H1 (cell line): Measurements from ENCODE around the gene C20orf96. TPM values are rescaled to one million over a fixed set of nuclear protein-coding genes. Genes with fewer than 3 reads are reported as not detected.
A peak's percentile ranks its signal among the peaks of the same experiment; 100 is the strongest.

Source experiments
- ASH2L ChIP-seq: fragments of 200-600, 300-600 bp; sonication (generic); IDR thresholded peaks from one replicate; pipeline ENCODE4 v1.7.1; 2017; ENCODE audit warnings: low read length
- ATF3 ChIP-seq: IDR thresholded peaks from 2 replicates; pipeline ENCODE4 v1.6.1; 2011; ENCODE audit warnings: low read depth, mild to moderate bottlenecking, low read length; ENCODE audit not compliant: insufficient read depth
- BACH1 ChIP-seq: IDR thresholded peaks from 2 replicates; pipeline ENCODE4 v1.6.1; 2012; ENCODE audit warnings: low read length, improper control_type of control experiment
- CBX5 ChIP-seq: fragments of 300-800, 300-1000 bp; sonication (generic); IDR thresholded peaks from 2 replicates; pipeline ENCODE4 v1.7.1; 2016; ENCODE audit warnings: antibody characterized with exemption, low read length, low read depth
- CBX8 ChIP-seq: fragments of 300-800, 300-1000 bp; sonication (generic); IDR thresholded peaks from 2 replicates; pipeline ENCODE4 v1.7.1; 2016; ENCODE audit warnings: low read depth, low read length, borderline replicate concordance
- CHD1 ChIP-seq: IDR thresholded peaks from 2 replicates; pipeline ENCODE4 v1.6.1; 2012; ENCODE audit warnings: low read depth, low read length, improper control_type of control experiment
- CREB1 ChIP-seq: IDR thresholded peaks from 2 replicates; pipeline ENCODE4 v1.6.1; 2012; ENCODE audit warnings: inconsistent platforms
- EZH2 ChIP-seq: fragments of 200-600 bp; sonication (generic); IDR thresholded peaks from 2 replicates; pipeline ENCODE4 v1.7.1; 2012; ENCODE audit warnings: low read depth, mild to moderate bottlenecking, moderate library complexity, low read length, inconsistent platforms; ENCODE audit not compliant: severe bottlenecking
- GTF2F1 ChIP-seq: IDR thresholded peaks from 2 replicates; pipeline ENCODE4 v1.6.1; 2012; ENCODE audit warnings: low read depth, low read length, improper control_type of control experiment, borderline replicate concordance
- JUND ChIP-seq: IDR thresholded peaks from 2 replicates; pipeline ENCODE4 v1.6.1; 2011; ENCODE audit warnings: mild to moderate bottlenecking, improper control_type of control experiment, low read length
- KDM4A ChIP-seq: IDR thresholded peaks from one replicate; pipeline ENCODE4 v1.7.1; 2012; ENCODE audit warnings: low read depth, mild to moderate bottlenecking, moderate library complexity, low read length, inconsistent platforms; ENCODE audit not compliant: severe bottlenecking
- KDM5A ChIP-seq: fragments of 200-600 bp; IDR thresholded peaks from 2 replicates; pipeline ENCODE4 v1.7.1; 2012; ENCODE audit warnings: mild to moderate bottlenecking, low read length, inconsistent platforms, mixed read lengths
- NANOG ChIP-seq: IDR thresholded peaks from 2 replicates; pipeline ENCODE4 v1.6.1; 2011; ENCODE audit warnings: low read length, low read depth, mild to moderate bottlenecking, inconsistent platforms; ENCODE audit not compliant: insufficient read depth, poor library complexity, severe bottlenecking
- NRF1 ChIP-seq: IDR thresholded peaks from 2 replicates; pipeline ENCODE4 v1.6.1; 2011; ENCODE audit warnings: mild to moderate bottlenecking, low read depth, low read length, improper control_type of control experiment
- PHF8 ChIP-seq: fragments of 200-600 bp; sonication (generic); conservative IDR thresholded peaks from 2 replicates; pipeline ENCODE4 v1.7.1; 2012; ENCODE audit warnings: low read depth, mild to moderate bottlenecking, inconsistent platforms, low read length, moderate library complexity
- POLR2AphosphoS5 ChIP-seq: IDR thresholded peaks from 2 replicates; pipeline ENCODE4 v1.6.1; 2011; ENCODE audit warnings: low read depth, low read length
- POU5F1 ChIP-seq: IDR thresholded peaks from 2 replicates; pipeline ENCODE4 v1.6.1; 2011; ENCODE audit warnings: low read depth, mild to moderate bottlenecking, low read length, moderate library complexity
- RAD21 ChIP-seq, 2 experiments: IDR thresholded peaks in 1 of 2; conservative IDR thresholded peaks in 1 of 2; 2 replicates each; pipeline ENCODE4 v1.6.1; 2011; ENCODE audit warnings: low read depth in 2 of 2, low read length in 2 of 2, improper control_type of control experiment in 1 of 2, inconsistent platforms in 1 of 2, mild to moderate bottlenecking in 1 of 2, moderate library complexity in 1 of 2
- RBBP5 ChIP-seq: IDR thresholded peaks from 2 replicates; pipeline ENCODE4 v1.7.1; 2012; ENCODE audit warnings: low read depth, mild to moderate bottlenecking, inconsistent platforms, low read length, moderate library complexity, borderline replicate concordance
- SP1 ChIP-seq: IDR thresholded peaks from 2 replicates; pipeline ENCODE4 v1.6.1; 2011; ENCODE audit warnings: low read depth, low read length
- SP2 ChIP-seq: IDR thresholded peaks from 2 replicates; pipeline ENCODE4 v1.6.1; 2012; ENCODE audit warnings: mild to moderate bottlenecking, low read length, inconsistent platforms
- SP4 ChIP-seq: IDR thresholded peaks from 2 replicates; pipeline ENCODE4 v1.6.1; 2012; ENCODE audit warnings: low read length, inconsistent platforms
- ZNF274 ChIP-seq: IDR thresholded peaks from 2 replicates; pipeline ENCODE4 v1.7.0; 2012; ENCODE audit warnings: low read length, borderline replicate concordance; ENCODE audit errors: extremely low read depth
- polyA plus RNA-seq, 7 experiments: library from polyadenylated mRNA; depleted of rRNA in 3 of 7; stranded (reverse) in 5 of 7; unstranded in 2 of 7; fragments of >200 nt in 5 of 7; fragments of 200-250 nt in 2 of 7; gene quantifications; 1 replicate in 5 of 7; 2 replicates in 1 of 7; 4 replicates in 1 of 7; pipeline versions ENCODE4 v1.2.1 to v1.2.3, GENCODE V29; 2011 to 2013; ENCODE audit warnings: missing spikeins in 2 of 7, mixed read lengths in 2 of 7
- total RNA-seq: library from RNA; stranded (reverse); fragmentation: NEBNext Ultra II Directional; extraction: Animal tissue kit (Norgen Biotek cat#: 25700); gene quantifications from 2 replicates; pipeline ENCODE4 v1.2.1, GENCODE V29; 2021
- TF ChIP-seq, protein P1 (sequence below): IDR thresholded peaks from 2 replicates; pipeline ENCODE4 v1.6.1; 2012; ENCODE audit warnings: inconsistent platforms

The C20orf96 gene
- total and polyA plus RNA-seq, 2 of the 8 experiments (the other 6 are each of a cell fraction or from before 2014, with no cell fraction given), result 19.2 to 21.0 TPM

- TF ChIP-seq ZNF274 (no peak), EZH2 (no peak), SP1 (peak; percentile 50; the same call in 1 of the 2 replicates), PHF8 (no peak), CREB1 (no peak), CBX8 (no peak), CBX5 (no peak), ASH2L (peak; percentile 47), RBBP5 (no peak), JUND (no peak), KDM4A (peak; percentile 63), NANOG (no peak), ATF3 (no peak), NRF1 (no peak), POLR2AphosphoS5 (no peak), RAD21 (IDR thresholded peaks at IDR 0.05 in 1 of 2, conservative IDR thresholded peaks at IDR 0.05 in 1 of 2; ENCODE audit: low read depth in 2 of 2, low read length in 2 of 2) (no peak), KDM5A (no peak), BACH1 (no peak), CHD1 (no peak), SP4 (0 out of 2 replicates have a peak, but pooled peaks have one; percentile 49), SP2 (no peak), POU5F1 (no peak), GTF2F1 (no peak)
- TF ChIP-seq, protein P1, sequence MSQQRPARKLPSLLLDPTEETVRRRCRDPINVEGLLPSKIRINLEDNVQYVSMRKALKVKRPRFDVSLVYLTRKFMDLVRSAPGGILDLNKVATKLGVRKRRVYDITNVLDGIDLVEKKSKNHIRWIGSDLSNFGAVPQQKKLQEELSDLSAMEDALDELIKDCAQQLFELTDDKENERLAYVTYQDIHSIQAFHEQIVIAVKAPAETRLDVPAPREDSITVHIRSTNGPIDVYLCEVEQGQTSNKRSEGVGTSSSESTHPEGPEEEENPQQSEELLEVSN, result peak; percentile 96
These were observed at the start of gene C20orf96 (continued) for GRCh38 chr20:290084-290831.
